ENCODE results near the gene NATD1. TPM values are rescaled to one million over a fixed set of nuclear protein-coding genes. Genes with fewer than 3 reads are reported as not detected.
A peak's percentile ranks its signal among the peaks of the same experiment; 100 is the strongest.

Gene NATD1
- total RNA-seq, 1 donor from 2014 or later = 15.7 TPM

- Histone ChIP-seq H3K4me3 (peak overlapping the region; percentile 100), H3K9me3 (no peaks in the 10 kb centered on the region), H3K27me3 (ENCODE audit: low read depth) (no peaks in the 10 kb centered on the region), H3K4me1 (peaks cover 64% of the 10 kb centered on the region), H3K27ac (no peak overlapping the region), H3K36me3 (peaks cover 34% of the 10 kb centered on the region)
- intact Hi-C loops (cut with DNase I) = no loop called here
- ATAC-seq (no peak), DNase-seq (no peak)
- TF ChIP-seq CTCF (IDR thresholded peaks at IDR 0.05) = no peak
Observed at GRCh38 chr17:21211825-21212479, 41.3 kb downstream of the NATD1 start.

- no peaks in the 10 kb centered on the region for H3K9me3 ChIP-seq
- H3K36me3 ChIP-seq = peaks cover 40% of the 10 kb centered on the region
- H3K27me3 ChIP-seq (ENCODE audit: low read depth) = no peaks in the 10 kb centered on the region
- peaks cover 61% of the 10 kb centered on the region for H3K4me1 ChIP-seq
- intact Hi-C loops (cut with DNase I) = no loop called here
- no peak overlapping the region for H3K4me3 ChIP-seq
- ATAC-seq (no peak), DNase-seq (no peak)
- no peak for TF ChIP-seq CTCF (IDR thresholded peaks at IDR 0.05)
- H3K27ac ChIP-seq = no peak overlapping the region
Observed at GRCh38 chr17:21210411-21211076, 42.7 kb downstream of the NATD1 start.

GRCh38 chr17:21209511-21210175 is 43.6 kb downstream of the NATD1 start:
- intact Hi-C loops (cut with DNase I) = no loop called here
- ATAC-seq (peak; percentile 14 to 31), DNase-seq (peak; percentile 78)
- no peak overlapping the region for H3K4me3 ChIP-seq
- peaks cover 40% of the 10 kb centered on the region for H3K36me3 ChIP-seq
- H3K27ac ChIP-seq = no peak overlapping the region
- no peak for TF ChIP-seq CTCF (IDR thresholded peaks at IDR 0.05)
- H3K4me1 ChIP-seq = peaks cover 53% of the 10 kb centered on the region
- no peaks in the 10 kb centered on the region for H3K9me3 ChIP-seq
- H3K27me3 ChIP-seq (ENCODE audit: low read depth) = no peaks in the 10 kb centered on the region

- no peak for TF ChIP-seq CTCF (IDR thresholded peaks at IDR 0.05)
- no peak for DNase-seq
- intact Hi-C loops (cut with DNase I) = no loop called here
- H3K4me3 ChIP-seq = no peak overlapping the region
- ATAC-seq = no peak
- H3K9me3 ChIP-seq = no peaks in the 10 kb centered on the region
- H3K36me3 ChIP-seq = peaks cover 40% of the 10 kb centered on the region
- H3K27ac ChIP-seq = no peak overlapping the region
- no peaks in the 10 kb centered on the region for H3K27me3 ChIP-seq (ENCODE audit: low read depth)
- peaks cover 52% of the 10 kb centered on the region for H3K4me1 ChIP-seq
Observed at GRCh38 chr17:21208352-21208751, 44.9 kb downstream of the NATD1 start.

- Histone ChIP-seq H3K4me3 (no peak overlapping the region), H3K27ac (no peak overlapping the region), H3K27me3 (ENCODE audit: low read depth) (no peaks in the 10 kb centered on the region), H3K4me1 (peaks cover 33% of the 10 kb centered on the region), H3K36me3 (peaks cover 52% of the 10 kb centered on the region), H3K9me3 (no peaks in the 10 kb centered on the region)
- DNase-seq = no peak
- ATAC-seq = no peak
- intact Hi-C loops (cut with DNase I) = no loop called here
- TF ChIP-seq CTCF (IDR thresholded peaks at IDR 0.05) = no peak
Observed at GRCh38 chr17:21204935-21205334, 48.3 kb downstream of the NATD1 start.

Data from lower lobe of right lung (tissue), 2 donors.